Stimulated activated CD4-positive, alpha-beta T cell treated with anti-CD3 and anti-CD28 coated beads, TNF-alpha, amount 100 ng/mL, for 4 hours (primary cell): ENCODE data around the gene TUBG1.
"Not testable (repeated sequence)": the region's sequence is repeated elsewhere in the genome, so short reads cannot be mapped to it uniquely, and the experiment has no call there.

Experiments
- DNase-seq, 3 experiments: peaks; one replicate each; pipeline ENCODE4 v3.0.0-alpha.2; 2020; ENCODE audit warnings: low read depth in 3 of 3

Gene TUBG1

GRCh38 chr17:42579794-42580551 lies 29.5 kb upstream of the TUBG1 start:
- DNase-seq, result no peak

GRCh38 chr17:42581744-42582270 lies 27.7 kb upstream of the TUBG1 start:
- no peak for DNase-seq

GRCh38 chr17:42584880-42585279 lies 24.6 kb upstream of the TUBG1 start:
- DNase-seq, result no peak

GRCh38 chr17:42585353-42585752 lies 24.1 kb upstream of the TUBG1 start:
- no peak for DNase-seq

- DNase-seq, result no peak
Observed at GRCh38 chr17:42586514-42587230, 22.8 kb upstream of the TUBG1 start.

GRCh38 chr17:42590886-42591285 lies 18.6 kb upstream of the TUBG1 start:
- DNase-seq, result no peak

GRCh38 chr17:42591411-42591810 lies 18.1 kb upstream of the TUBG1 start:
- DNase-seq, result no peak

GRCh38 chr17:42596386-42596785 lies 13.1 kb upstream of the TUBG1 start:
- no peak for DNase-seq

- no peak for DNase-seq
Observed at GRCh38 chr17:42598905-42599304, 10.6 kb upstream of the TUBG1 start.

- no peak for DNase-seq
Observed at GRCh38 chr17:42603318-42603717, 6.2 kb upstream of the TUBG1 start.

- no peak for DNase-seq
Observed at GRCh38 chr17:42607769-42608168, 1.7 kb upstream of the TUBG1 start.

- peak in 1 of 3 experiments; percentile 5 for DNase-seq
Observed at GRCh38 chr17:42608305-42609181, 940 bp upstream of the TUBG1 start.

GRCh38 chr17:42609814-42610801 lies 625 bp downstream of the TUBG1 start:
- DNase-seq, result not testable (repeated sequence)

- no peak for DNase-seq
Observed at GRCh38 chr17:42612013-42612412, 2.5 kb downstream of the TUBG1 start.

- no peak for DNase-seq
Observed at GRCh38 chr17:42613699-42614295, 4.3 kb downstream of the TUBG1 start.

GRCh38 chr17:42617956-42618431 lies 8.5 kb downstream of the TUBG1 start:
- DNase-seq, result no peak

GRCh38 chr17:42618442-42619150 lies 9.1 kb downstream of the TUBG1 start:
- no peak for DNase-seq

GRCh38 chr17:42621987-42622386 lies 12.5 kb downstream of the TUBG1 start:
- DNase-seq, result not testable (repeated sequence)

- no peak for DNase-seq
Observed at GRCh38 chr17:42623271-42623670, 13.8 kb downstream of the TUBG1 start.
